WTC11 (cell line): ENCODE measurements around the gene GSPT1. TPM values are rescaled to one million over a fixed set of nuclear protein-coding genes. Genes with fewer than 3 reads are reported as not detected.
A peak's percentile ranks its signal among the peaks of the same experiment; 100 is the strongest.

ENCODE experiments used
- ATAC-seq: fragments of 200-7000 bp; cut with Tn5 transposase; 2 replicates; pipeline ENCODE4 v1.10.0; 2021; ENCODE audit warnings: mild to moderate bottlenecking, moderate library complexity
- CTCF ChIA-PET: fragments of 300-600 bp; sonication (Branson Sonifier 250); formaldehyde crosslinking; loops from one replicate; lab custom pipeline; 2021; ENCODE audit warnings: antibody characterized with exemption; lab: Charles Lee
- POLR2A ChIA-PET: fragments of 350-600 bp; sonication (Branson Sonifier 250); formaldehyde crosslinking; loops from one replicate; lab custom pipeline; 2021; ENCODE audit warnings: antibody characterized with exemption; lab: Charles Lee
- DNase-seq: peaks from one replicate; pipeline ENCODE4 v3.0.0; 2021; ENCODE audit warnings: low spot score
- H3K27ac Mint-ChIP-seq: 2 replicates; pipeline ENCODE4 v1.8.0; 2021; ENCODE audit warnings: mixed read lengths
- H3K27me3 Mint-ChIP-seq: 2 replicates; pipeline ENCODE4 v1.8.0; 2021; ENCODE audit warnings: low read depth, mild to moderate bottlenecking, moderate library complexity, mixed read lengths
- H3K36me3 Mint-ChIP-seq: 2 replicates; pipeline ENCODE4 v1.8.0; 2021; ENCODE audit warnings: mixed read lengths
- H3K4me1 Mint-ChIP-seq: 2 replicates; pipeline ENCODE4 v1.8.0; 2022; ENCODE audit warnings: mixed read lengths
- H3K4me3 Mint-ChIP-seq: 2 replicates; pipeline ENCODE4 v1.8.0; 2021; ENCODE audit warnings: mild to moderate bottlenecking, moderate library complexity, mixed read lengths
- H3K9me3 Mint-ChIP-seq: 2 replicates; pipeline ENCODE4 v1.8.0; 2021; ENCODE audit warnings: mixed read lengths
- AR ChIP-seq: fragments of 250-450 bp; sonication (Bioruptor Pico); IDR thresholded peaks from 2 replicates; pipeline ENCODE4 v1.9.0; 2021; ENCODE audit warnings: mild to moderate bottlenecking
- CREM ChIP-seq: sonication (generic); formaldehyde crosslinking; IDR thresholded peaks from 2 replicates; pipeline ENCODE4 v1.8.1; 2022; ENCODE audit warnings: mild to moderate bottlenecking, missing genetic modification reagents, moderate library complexity
- GRHL2 ChIP-seq: fragments of 250-450 bp; sonication (Bioruptor Pico); IDR thresholded peaks from 2 replicates; pipeline ENCODE4 v1.8.0; 2022; ENCODE audit warnings: mild to moderate bottlenecking, moderate library complexity; ENCODE audit not compliant: insufficient replicate concordance, severe bottlenecking
- IRF1 ChIP-seq: sonication (generic); formaldehyde crosslinking; IDR thresholded peaks from 2 replicates; pipeline ENCODE4 v1.8.0; 2023; ENCODE audit warnings: missing genetic modification reagents
- KAT7 ChIP-seq: sonication (generic); formaldehyde crosslinking; IDR thresholded peaks from 2 replicates; pipeline ENCODE4 v1.8.1; 2023; ENCODE audit warnings: missing genetic modification reagents, mild to moderate bottlenecking, borderline replicate concordance
- MAX ChIP-seq: sonication (generic); formaldehyde crosslinking; IDR thresholded peaks from 2 replicates; pipeline ENCODE4 v1.8.0; 2022; ENCODE audit warnings: mild to moderate bottlenecking, missing genetic modification reagents
- NFYB ChIP-seq: sonication (generic); formaldehyde crosslinking; conservative IDR thresholded peaks from 2 replicates; pipeline ENCODE4 v1.8.0; 2022; ENCODE audit warnings: low read depth, missing genetic modification reagents
- PREB ChIP-seq: sonication (generic); formaldehyde crosslinking; IDR thresholded peaks from 2 replicates; pipeline ENCODE4 v1.8.1; 2022; ENCODE audit warnings: mild to moderate bottlenecking, missing genetic modification reagents, moderate library complexity, borderline replicate concordance
- TEAD1 ChIP-seq: sonication (generic); formaldehyde crosslinking; IDR thresholded peaks from 2 replicates; pipeline ENCODE4 v1.8.0; 2022; ENCODE audit warnings: mild to moderate bottlenecking, missing genetic modification reagents
- TP53 ChIP-seq: sonication (generic); formaldehyde crosslinking; IDR thresholded peaks from 2 replicates; pipeline ENCODE4 v1.8.1; 2023; ENCODE audit warnings: mild to moderate bottlenecking, missing genetic modification reagents
- USF1 ChIP-seq: sonication (generic); formaldehyde crosslinking; IDR thresholded peaks from 2 replicates; pipeline ENCODE4 v1.8.0; 2022; ENCODE audit warnings: mild to moderate bottlenecking, missing genetic modification reagents
- ZBTB21 ChIP-seq: sonication (generic); formaldehyde crosslinking; IDR thresholded peaks from 2 replicates; pipeline ENCODE4 v1.8.1; 2023; ENCODE audit warnings: mild to moderate bottlenecking, missing genetic modification reagents, borderline replicate concordance
- ZNF138 ChIP-seq: sonication (generic); formaldehyde crosslinking; conservative IDR thresholded peaks from 2 replicates; pipeline ENCODE4 v1.8.1; 2022; ENCODE audit warnings: mild to moderate bottlenecking, moderate library complexity, missing genetic modification reagents
- ZNF317 ChIP-seq: sonication (generic); formaldehyde crosslinking; IDR thresholded peaks from 2 replicates; pipeline ENCODE4 v1.8.1; 2023; ENCODE audit warnings: low read depth, mild to moderate bottlenecking, moderate library complexity, missing genetic modification reagents, borderline replicate concordance
- ZNF396 ChIP-seq: fragments of 250-450 bp; sonication (Bioruptor Pico); IDR thresholded peaks from 2 replicates; pipeline ENCODE4 v1.8.0; 2021; ENCODE audit warnings: mild to moderate bottlenecking, moderate library complexity, borderline replicate concordance
- ZNF416 ChIP-seq: fragments of 250-450 bp; sonication (Bioruptor Pico); IDR thresholded peaks from 2 replicates; pipeline ENCODE4 v1.9.0; 2021; ENCODE audit warnings: mild to moderate bottlenecking, inconsistent platforms
- total RNA-seq: library from RNA; stranded (reverse); gene quantifications from 3 replicates; pipeline ENCODE4 v1.2.3, GENCODE V29; 2021
- TF ChIP-seq, protein P1 (sequence below): fragments of 250-450 bp; sonication (Bioruptor Pico); conservative IDR thresholded peaks from 2 replicates; pipeline ENCODE4 v1.9.0; 2021; ENCODE audit warnings: mild to moderate bottlenecking
- TF ChIP-seq, protein P2 (sequence below): sonication (generic); formaldehyde crosslinking; IDR thresholded peaks from 2 replicates; pipeline ENCODE4 v1.8.1; 2023; ENCODE audit warnings: mild to moderate bottlenecking, missing genetic modification reagents

GSPT1 gene
- total RNA-seq, 1 experiment from 2014 or later, result 190 TPM

DNA sequence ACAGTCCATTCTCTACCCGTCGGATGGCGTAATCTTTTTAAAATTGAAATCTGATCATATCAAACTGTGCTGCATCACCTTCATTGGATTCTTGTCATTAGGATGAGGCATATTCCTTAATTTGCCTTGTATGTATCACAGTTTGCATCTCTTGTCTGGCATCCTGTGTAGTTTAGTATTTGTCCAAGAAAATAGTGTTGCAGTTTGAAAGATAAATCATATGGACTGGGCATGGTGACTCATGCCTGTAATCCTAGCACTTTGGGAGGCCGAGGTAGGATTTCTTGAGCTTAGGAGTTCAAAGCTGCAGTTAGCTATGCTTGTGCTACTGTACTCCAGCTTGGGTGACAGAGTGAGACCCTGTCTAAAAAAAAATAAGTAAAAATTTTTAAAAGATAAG, 58.6 kb downstream of the GSPT1 start (continued):
- TF ChIP-seq CREM (CRISPR knock-in tag) (no peak), TP53 (CRISPR knock-in tag) (no peak), PREB (CRISPR knock-in tag) (no peak), ZNF138 (CRISPR knock-in tag) (no peak), AR (CRISPR knock-in tag) (no peak), ZNF416 (CRISPR knock-in tag) (no peak), NFYB (no peak), ZNF396 (CRISPR knock-in tag) (no peak)

- TF ChIP-seq KAT7 (CRISPR knock-in tag) (no peak), IRF1 (no peak), GRHL2 (no peak), TEAD1 (CRISPR knock-in tag) (no peak)
- TF ChIP-seq, protein P1, sequence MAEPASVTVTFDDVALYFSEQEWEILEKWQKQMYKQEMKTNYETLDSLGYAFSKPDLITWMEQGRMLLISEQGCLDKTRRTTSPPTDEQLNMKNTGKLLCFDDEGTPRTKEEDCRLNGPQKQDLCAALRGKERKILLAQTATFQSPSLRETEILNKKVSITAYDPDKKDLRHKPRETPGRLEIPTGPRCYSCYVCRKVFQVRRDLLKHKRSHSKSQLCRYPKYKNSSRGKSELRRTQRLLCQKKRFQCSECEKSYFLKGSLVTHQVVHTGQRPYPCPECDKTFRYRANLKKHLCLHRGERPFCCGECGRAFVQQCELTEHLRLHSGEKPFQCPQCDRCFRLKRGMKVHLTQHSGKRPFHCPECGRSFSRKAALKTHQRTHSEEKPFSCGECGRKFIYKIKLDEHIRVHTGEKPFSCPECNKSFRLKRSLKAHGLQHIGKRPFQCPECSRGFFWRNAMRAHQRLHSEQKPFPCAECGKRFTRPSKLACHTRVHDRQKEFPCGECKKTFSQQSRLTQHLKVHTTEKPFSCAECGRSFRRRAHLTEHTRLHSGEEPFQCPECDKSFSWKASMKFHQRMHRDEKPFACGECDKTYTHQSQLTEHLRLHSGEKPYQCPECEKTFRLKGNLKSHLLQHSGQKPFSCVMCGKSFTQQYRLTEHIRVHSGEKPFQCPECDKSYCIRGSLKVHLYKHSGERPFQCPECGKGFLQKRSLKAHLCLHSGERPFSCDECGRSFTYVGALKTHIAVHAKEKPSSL, result no peak
- ATAC-seq (no peak), DNase-seq (no peak)
- CTCF ChIA-PET, result interaction anchor here (2.3 kb wide), 1 partner anchor 216 kb away, joined by 6 read pairs; no protein-coding TSS in a partner anchor
- Mint-ChIP-seq H3K4me1 (peaks cover 14% of the 10 kb centered on the region), H3K4me3 (peak overlapping the region; percentile 97), H3K27ac (peak overlapping the region; percentile 32; the same call in 1 of the 2 replicates), H3K36me3 (peaks cover 27% of the 10 kb centered on the region), H3K27me3 (no peaks in the 10 kb centered on the region), H3K9me3 (no peaks in the 10 kb centered on the region)
- POLR2A ChIA-PET, result interaction anchor here (0.8 kb wide), 1 partner anchor 440 kb away, joined by 3 read pairs; no protein-coding TSS in a partner anchor
Observed at GRCh38 chr16:11852092-11852809, 63.5 kb downstream of the GSPT1 start.

GRCh38 chr16:11851294-11852091, 64.3 kb downstream of the GSPT1 start, which contains the start of gene RSL1D1:
Gene RSL1D1, minus strand, starts transcription at chr16:11851542. Its CDS starts 30 bp downstream, at chr16:11851512.
- H3K4me3 Mint-ChIP-seq, result peak within 1 kb of the TSS; percentile 97
- ChIA-PET CTCF (interaction anchor here (1.0 to 2.3 kb wide), 2 partner anchors 54 to 216 kb away, joined by 4 to 6 read pairs; partner anchors contain the start of gene ZC3H7A), POLR2A (interaction anchor here (0.6 to 1.4 kb wide), 3 partner anchors 54 to 357 kb away, joined by 3 to 5 read pairs (median 4); partner anchors contain the start of genes GSPT1 and ZC3H7A)
- H3K4me1 Mint-ChIP-seq, result peaks cover 14% of the 10 kb centered on the region
- DNase-seq, result peak; percentile 89
- peaks cover 33% of the 10 kb centered on the region for H3K36me3 Mint-ChIP-seq
- peak; percentile 86 for ATAC-seq
- H3K27ac Mint-ChIP-seq, result peak within 1 kb of the TSS; percentile 96
- no peaks in the 10 kb centered on the region for H3K27me3 Mint-ChIP-seq
- no peaks in the 10 kb centered on the region for H3K9me3 Mint-ChIP-seq
- no peak for TF ChIP-seq ZBTB21 (CRISPR knock-in tag)
- peak; percentile 63; the same call in 1 of the 2 replicates for TF ChIP-seq TEAD1 (CRISPR knock-in tag)
- TF ChIP-seq, protein P2, sequence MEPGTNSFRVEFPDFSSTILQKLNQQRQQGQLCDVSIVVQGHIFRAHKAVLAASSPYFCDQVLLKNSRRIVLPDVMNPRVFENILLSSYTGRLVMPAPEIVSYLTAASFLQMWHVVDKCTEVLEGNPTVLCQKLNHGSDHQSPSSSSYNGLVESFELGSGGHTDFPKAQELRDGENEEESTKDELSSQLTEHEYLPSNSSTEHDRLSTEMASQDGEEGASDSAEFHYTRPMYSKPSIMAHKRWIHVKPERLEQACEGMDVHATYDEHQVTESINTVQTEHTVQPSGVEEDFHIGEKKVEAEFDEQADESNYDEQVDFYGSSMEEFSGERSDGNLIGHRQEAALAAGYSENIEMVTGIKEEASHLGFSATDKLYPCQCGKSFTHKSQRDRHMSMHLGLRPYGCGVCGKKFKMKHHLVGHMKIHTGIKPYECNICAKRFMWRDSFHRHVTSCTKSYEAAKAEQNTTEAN (CRISPR knock-in tag), result peak; percentile 69; the same call in 1 of the 2 replicates
- no peak for TF ChIP-seq NFYB
- TF ChIP-seq MAX (CRISPR knock-in tag), result peak; percentile 98
- peak; percentile 10; the same call in 1 of the 2 replicates for TF ChIP-seq USF1 (CRISPR knock-in tag)
- no peak for TF ChIP-seq ZNF317 (CRISPR knock-in tag)
- TF ChIP-seq CREM (CRISPR knock-in tag), result peak; percentile 91
